GM21423 (cell line): ENCODE results near the gene RTP4.
"Not testable (repeated sequence)": the region's sequence is repeated elsewhere in the genome, so short reads cannot be mapped to it uniquely, and the experiment has no call there.

Source experiments
- ATAC-seq: cut with Tn5 transposase; IDR thresholded peaks from one replicate; pipeline ENCODE4 v1.9.1; 2021; ENCODE audit warnings: mild to moderate bottlenecking, moderate library complexity; ENCODE audit not compliant: unreplicated experiment

The RTP4 gene

DNA sequence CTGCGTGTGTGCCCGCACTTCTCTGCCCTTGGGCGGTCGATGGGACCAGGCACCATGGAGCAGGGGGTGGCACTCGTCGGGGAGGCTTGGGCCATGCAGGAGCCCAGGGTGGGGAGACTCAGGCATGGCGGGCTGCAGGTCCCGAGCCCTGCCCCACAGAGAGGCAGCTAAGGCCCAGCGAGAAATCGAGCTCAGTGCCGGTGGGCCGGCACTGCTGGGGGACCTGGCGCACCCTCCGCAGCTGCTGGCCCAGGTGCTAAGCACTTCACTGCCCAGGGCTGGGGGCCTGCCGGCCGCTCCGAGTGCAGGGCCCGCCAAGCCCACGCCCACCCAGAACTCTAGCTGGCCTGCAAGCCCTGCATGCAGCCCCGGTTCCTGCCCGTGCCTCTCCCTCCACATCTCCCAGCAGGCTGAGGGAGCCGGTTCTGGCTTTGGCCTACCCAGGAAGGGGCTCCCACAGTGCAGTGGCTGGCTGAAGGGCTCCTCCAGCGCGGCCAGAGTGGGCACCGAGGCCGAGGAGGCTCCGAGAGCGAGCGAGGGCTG is 553 bp upstream of the RTP4 start:
- ATAC-seq = no peak

DNA sequence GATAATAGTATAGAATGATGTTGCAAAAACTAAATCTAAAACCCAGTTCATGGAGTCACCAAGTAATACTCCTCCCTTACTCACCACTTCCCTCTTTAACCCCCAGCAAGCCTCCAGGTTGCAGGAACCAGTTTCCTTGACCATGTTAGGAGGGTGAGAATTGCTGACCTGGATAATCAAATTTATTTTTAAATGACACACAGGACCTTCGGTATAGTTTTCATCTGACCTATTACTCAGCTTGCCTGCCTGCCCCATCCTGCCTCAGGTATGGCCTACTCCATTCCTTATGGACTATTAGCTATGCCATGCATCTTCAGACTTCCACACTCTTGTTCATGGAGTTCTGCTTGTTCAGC is 883 bp downstream of the RTP4 start:
- no peak for ATAC-seq

DNA sequence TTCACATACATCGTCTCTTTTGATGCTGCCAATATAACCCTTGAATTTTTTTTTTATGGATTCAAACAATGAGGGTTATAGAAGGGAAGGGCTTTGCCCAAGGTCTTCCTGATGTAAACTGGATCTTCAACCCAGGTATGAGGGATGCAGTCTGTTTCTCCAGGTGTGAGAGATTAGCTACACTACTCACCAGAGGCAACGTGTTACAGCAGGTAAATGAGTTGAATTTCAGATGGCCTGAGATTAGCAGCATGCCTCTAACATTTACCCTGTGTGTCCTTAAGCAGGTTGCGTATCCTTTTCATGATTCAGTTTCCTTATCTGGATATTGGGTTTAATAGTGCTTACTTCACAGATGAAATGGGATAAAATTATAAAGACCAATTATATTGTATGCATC is 1.9 kb downstream of the RTP4 start:
- ATAC-seq = no peak

DNA sequence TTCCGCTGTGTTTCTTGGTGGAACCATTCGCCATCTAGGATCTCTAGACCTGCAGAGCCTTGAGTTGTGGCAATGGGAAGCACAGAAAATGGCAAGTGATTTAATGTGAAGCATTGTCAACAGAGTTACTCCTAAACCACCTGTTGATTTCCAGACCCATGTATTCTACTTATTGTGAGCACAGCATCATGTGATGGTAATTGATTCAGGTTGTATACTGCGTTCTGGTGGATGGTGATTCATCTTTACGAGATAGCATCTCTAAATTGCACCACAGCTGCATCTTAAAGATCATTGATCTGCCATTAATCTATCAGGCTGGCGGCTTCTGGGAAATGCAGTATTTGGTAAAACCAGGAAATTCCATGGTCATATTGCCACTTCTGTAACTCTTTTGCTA is 7.4 kb downstream of the RTP4 start:
- no peak for ATAC-seq

DNA sequence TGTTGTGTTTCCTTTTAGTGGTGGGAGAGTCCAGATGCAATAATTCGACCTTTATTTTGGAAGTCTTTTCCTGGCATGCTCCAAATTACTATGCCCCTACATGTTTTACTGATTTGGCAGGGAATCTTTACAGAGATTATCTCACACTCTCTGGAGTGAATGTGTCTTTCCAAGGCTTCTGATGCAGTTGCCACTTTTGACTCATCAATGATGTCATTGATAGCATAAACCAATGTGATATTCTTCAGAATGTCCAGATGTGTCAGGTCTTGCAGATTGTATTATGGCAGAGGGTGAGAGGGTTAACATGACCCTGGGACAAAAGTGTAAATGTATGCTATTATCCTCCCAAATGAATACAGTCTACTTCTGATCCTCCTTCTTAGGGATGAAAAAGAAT is 9.7 kb downstream of the RTP4 start:
- ATAC-seq = no peak

DNA sequence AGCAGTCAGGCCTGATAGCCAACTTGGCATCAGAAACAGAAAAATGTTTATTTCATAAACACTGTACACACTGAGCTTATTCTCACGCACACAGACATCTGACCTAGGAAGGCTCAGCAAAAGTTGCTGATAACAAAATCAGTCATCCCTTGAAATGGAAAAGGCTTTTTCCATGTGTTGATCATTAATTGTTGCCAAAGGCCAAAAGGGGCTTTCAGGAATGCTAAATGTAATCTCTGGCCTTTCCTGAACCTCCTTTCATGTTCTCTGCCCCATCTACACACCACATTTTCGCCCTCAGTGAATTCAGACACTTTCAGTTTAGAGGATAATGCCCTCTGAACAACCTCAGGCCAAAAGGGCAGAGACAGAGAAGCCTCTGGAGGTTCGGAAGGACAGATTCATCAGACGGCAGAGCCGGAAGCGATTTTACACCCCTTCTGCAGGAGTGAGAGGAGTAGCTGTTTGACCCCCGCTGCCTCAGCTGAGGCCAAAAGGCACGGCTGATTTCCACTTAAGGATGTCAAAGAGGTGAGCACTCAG is 14.5 kb downstream of the RTP4 start:
- no peak for ATAC-seq

DNA sequence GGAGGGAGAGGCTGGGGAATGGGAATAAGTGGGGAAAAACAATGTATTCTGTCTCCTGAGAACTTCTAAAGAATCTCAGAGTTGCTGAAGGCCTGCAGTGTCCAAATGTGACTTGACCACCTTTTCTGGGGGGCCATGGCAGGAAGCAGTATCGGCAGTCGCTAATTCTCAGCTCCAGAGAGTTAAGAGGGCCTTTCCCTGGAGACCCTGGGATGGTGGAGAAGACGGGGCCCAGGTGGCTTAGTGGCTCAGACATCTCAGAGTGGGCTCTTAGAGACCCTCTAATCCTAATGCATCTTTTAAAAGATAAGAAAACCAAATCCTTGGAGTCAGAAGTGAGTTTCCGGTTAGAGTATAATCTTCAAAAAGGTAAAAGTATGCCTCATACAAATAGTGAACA is 15.1 kb downstream of the RTP4 start:
- ATAC-seq = no peak

DNA sequence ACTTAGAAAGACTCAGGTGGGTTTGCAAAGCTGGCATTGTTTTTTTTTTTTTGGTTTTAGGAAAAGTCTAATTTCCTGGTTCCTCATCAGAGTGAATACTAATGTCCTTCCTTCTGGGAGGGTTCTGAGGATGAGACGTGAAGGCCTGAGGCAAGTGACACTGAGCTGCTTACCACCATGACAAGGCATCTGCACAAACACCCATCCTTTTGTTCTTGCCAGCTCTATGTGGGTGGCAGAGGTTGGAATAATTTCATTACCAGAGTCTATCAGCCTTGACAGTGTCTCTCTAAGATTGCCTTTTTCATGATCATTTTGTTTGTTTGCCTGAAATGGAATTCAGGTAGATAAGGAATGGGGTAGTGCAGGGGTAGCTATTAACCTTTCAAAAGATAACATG is 17.1 kb downstream of the RTP4 start:
- no peak for ATAC-seq

DNA sequence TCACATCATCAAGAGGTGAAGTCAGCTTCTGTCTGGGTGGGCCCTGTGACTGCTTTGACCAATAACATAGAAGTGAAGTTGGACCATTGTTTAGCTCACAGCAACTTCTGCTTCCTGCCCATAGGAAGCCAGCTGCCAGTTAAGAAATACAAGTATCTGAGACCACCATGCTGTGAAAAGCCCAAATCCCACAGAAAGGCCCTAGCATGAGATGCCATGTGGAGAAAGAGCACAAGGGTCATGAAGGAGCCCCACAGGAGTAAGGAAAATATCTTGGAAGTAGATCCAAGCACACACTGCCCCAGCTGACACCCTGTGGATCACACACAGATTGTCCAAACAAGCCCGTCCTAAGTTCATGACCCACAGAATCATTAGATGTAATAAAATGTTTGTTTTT is 28.5 kb downstream of the RTP4 start:
- ATAC-seq = no peak

DNA sequence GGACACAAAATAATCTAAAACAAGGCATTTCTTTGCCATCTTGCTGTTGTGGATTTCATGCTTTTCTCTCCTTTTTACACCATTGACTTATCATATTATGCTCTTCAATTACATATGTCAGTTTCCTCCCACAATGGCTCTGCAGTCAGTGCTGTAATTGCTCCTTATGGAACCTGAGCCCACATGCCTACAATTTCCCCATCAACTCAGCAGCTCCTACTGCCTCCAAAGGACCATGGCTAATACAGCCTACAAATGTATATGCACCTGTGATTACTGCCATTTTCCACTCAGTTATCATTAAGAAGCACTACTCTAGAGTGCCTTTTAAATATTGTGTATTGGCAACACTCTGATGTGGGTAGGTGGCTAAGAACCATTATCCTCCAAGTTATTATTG is 30.8 kb downstream of the RTP4 start:
- ATAC-seq = no peak

DNA sequence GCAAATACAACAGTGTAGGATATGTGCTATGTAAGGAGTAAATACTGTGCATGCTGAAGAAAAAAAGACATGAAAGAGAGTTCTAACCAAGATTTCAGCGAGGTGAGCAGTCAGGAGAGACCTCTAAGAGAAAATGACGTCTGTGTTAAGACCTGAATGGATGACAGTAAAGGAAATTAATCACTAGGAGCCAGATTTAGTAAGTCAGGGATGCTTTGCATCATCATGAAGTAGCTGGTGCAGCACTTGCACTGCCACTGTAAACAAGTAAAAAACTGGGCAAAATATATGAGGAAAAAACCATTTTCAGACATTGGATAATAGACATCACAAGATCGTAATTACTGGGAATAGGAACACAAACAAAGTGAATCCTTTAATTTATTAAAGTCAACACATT is 32.6 kb downstream of the RTP4 start:
- ATAC-seq = no peak

DNA sequence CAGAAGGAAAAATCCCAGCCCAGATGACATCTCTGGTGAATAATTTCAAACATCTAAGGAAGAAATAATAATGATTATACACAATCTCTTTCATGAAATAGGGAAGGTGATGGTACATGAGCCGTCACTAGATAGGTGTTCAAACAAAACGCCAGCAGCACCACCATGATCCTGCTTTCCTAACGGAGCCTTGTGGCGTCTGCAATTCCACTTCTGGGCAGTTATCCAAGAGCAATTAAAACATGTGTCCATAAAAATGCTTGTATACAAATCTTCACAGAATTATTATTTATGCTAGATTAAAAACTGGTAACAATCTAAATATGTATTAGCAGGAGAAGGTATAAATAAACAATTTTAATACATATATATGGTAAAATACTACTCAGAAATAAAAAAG is 33.7 kb downstream of the RTP4 start:
- no peak for ATAC-seq

DNA sequence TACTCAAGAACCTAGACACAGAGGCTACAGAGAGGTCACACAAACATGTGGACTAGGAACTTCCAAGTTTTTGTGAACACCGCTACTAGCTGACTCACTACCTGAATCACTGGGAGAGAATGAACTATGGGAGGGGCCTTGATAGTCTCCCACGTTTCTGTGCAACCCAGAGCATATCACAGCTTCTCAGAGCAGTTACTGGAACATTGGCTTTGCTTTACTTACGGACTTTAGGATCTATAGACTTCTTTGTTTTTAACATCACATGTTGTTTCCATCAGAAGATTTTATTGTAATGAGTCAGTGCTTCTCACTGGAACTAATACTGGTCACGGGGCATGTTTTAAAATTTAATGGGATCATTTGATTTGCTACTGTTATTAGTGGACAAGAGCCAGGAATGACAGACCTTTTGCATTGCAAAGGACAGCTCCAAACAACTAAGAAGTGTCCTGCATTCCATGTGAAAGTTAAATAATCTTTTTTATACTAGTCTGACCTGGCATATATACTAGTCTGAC is 35.6 kb downstream of the RTP4 start:
- no peak for ATAC-seq

DNA sequence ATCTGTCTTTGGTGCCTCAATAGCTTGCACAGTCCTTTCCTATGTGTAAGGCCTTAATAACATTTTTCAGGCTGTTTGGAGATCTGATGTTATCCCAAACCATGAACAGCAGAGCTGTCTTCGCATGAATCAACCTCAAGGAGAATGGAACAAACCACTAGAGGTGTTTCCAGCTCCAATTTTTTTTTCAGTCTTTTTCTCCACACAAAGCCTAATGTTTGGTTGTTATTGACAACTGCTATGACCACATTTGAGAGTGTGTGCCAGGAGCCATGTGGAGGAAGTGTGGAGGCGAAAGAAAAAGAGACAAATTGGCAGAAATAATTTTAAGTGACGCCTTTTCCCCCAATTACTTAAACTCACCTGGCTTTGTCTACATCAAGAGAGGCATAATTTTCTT is 38.7 kb downstream of the RTP4 start:
- ATAC-seq = no peak

DNA sequence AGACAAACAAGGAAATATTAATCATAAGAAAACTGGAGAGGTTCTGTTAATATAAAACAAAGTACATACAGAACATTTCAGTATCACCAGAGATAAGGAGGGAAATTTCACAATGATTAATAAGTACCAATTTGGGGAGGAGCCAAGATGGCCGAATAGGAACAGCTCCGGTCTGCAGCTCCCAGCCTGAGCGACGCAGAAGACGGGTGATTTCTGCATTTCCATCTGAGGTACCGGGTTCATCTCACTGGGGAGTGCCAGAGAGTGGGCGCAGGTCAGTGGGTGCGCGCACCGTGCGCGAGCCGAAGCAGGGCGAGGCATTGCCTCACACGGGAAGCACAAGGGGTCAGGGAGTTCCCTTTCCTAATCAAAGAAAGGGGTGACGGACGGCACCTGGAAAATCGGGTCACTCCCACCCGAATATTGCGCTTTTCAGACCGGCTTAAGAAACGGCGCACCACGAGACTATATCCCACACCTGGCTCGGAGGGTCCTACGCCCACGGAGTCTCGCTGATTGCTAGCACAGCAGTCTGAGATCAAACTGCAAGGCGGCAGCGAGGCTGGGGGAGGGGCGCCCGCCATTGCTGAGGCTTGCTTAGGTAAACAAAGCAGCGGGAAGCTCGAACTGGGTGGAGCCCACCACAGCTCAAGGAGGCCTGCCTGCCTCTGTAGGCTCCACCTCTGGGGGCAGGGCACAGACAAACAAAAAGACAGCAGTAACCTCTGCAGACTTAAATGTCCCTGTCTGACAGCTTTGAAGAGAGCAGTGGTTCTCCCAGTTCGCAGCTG is 44.0 kb downstream of the RTP4 start:
- ATAC-seq = not testable (repeated sequence)
